Dermis lymphatic vessel endothelial cell (primary cell): ENCODE data around the gene MLNR. TPM values are rescaled to one million over a fixed set of nuclear protein-coding genes. Genes with fewer than 3 reads are reported as not detected.

Experiments
- total RNA-seq: library from RNA; depleted of rRNA; stranded (reverse); fragments of >200 nt; gene quantifications from 2 replicates; pipeline ENCODE4 v1.2.1, GENCODE V29; 2014

MLNR gene, protein sequence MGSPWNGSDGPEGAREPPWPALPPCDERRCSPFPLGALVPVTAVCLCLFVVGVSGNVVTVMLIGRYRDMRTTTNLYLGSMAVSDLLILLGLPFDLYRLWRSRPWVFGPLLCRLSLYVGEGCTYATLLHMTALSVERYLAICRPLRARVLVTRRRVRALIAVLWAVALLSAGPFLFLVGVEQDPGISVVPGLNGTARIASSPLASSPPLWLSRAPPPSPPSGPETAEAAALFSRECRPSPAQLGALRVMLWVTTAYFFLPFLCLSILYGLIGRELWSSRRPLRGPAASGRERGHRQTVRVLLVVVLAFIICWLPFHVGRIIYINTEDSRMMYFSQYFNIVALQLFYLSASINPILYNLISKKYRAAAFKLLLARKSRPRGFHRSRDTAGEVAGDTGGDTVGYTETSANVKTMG
- not detected in 2 replicates for total RNA-seq

DNA sequence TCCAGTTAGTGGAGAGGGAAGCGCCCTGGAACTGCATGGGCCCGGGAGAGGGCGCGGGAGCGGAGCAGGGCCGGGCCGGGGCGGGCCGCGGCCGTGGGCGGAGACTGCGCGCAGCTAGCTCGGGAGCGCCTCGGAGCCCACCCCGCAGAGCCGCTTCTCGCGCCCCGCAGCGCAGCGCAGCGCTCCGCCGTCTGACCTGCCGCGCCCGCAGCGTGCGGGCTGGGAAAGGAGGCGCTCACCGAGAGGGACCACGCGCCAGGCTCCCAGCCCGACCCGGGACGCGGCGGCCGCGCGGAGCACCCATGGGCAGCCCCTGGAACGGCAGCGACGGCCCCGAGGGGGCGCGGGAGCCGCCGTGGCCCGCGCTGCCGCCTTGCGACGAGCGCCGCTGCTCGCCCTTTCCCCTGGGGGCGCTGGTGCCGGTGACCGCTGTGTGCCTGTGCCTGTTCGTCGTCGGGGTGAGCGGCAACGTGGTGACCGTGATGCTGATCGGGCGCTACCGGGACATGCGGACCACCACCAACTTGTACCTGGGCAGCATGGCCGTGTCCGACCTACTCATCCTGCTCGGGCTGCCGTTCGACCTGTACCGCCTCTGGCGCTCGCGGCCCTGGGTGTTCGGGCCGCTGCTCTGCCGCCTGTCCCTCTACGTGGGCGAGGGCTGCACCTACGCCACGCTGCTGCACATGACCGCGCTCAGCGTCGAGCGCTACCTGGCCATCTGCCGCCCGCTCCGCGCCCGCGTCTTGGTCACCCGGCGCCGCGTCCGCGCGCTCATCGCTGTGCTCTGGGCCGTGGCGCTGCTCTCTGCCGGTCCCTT, at the start of gene MLNR:
TSS of gene MLNR (plus strand) at position 303 of the 820 bp plus-strand sequence. CDS start at position 303, 0 bp downstream.

DNA sequence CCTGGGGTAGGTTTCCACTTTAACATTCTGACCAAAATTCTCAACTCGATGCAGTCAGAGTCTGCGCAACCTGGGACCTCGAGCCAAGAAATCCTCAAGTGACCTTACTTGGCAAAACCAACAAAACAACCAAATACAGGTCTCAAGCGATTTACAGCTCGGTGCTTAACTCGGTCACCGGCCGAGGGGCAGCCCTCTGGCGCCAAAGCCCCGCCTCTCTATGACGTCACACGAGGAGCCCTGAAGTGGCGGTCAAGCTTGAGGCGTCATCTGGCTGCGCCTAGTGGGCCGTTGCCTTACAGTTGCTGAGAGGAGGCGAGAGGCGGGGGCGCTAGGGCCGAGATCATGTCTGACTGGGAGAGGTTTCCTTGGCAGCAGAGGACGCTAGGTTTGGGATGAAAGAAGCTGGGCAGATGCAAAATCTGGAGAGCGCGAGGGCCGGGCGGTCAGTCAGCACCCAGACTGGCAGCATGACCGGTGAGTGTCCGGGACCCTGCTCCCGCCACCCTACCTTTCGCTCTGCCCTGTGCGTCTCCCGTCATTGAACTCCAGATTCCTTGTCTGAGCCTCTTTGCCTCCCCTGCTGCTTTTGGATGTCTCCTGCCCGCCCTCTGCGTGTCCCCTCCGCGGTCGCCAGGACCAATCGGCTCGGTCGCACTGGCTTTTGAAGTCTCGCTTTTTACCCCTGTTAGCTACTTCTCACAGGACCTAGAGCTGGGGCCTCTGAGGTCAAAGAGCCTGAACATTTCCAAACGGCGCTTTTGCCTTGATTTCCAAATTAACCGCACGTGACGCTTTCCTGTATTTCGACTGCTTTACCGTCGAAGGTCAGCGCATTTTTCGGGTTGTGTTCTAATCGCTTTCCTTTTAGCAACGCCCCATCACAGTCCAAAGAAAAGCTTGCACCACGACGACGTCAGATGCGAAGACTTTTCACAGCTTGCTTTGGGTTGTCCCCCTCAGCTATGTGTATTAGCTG, 27.8 kb downstream of the MLNR start, which contains the start of gene CDADC1:
TSS of gene CDADC1 (plus strand) at position 283 of the 979 bp plus-strand sequence. CDS start at position 396, 113 bp downstream.

Other genes starting within 250 kb of the MLNR start
- 55.1 and 87.6 TPM in 2 replicates for gene FNDC3A, start 244.4 kb upstream of the MLNR start, total RNA-seq
- 2.1 and 3.3 TPM in 2 replicates for gene CDADC1, start 27.6 kb downstream of the MLNR start, total RNA-seq
- gene CAB39L, start 223.7 kb downstream of the MLNR start, total RNA-seq = 7.6 and 9.4 TPM in 2 replicates
- 7.4 and 8.7 TPM in 2 replicates for gene SETDB2, start 223.9 kb downstream of the MLNR start, total RNA-seq